ENCODE results near the gene ZBTB46. TPM values are rescaled to one million over a fixed set of nuclear protein-coding genes. Genes with fewer than 3 reads are reported as not detected.

The ZBTB46 gene
- total and polyA plus RNA-seq, 4 donors: 0.79 to 12.1 (median 4.7) TPM

DNA sequence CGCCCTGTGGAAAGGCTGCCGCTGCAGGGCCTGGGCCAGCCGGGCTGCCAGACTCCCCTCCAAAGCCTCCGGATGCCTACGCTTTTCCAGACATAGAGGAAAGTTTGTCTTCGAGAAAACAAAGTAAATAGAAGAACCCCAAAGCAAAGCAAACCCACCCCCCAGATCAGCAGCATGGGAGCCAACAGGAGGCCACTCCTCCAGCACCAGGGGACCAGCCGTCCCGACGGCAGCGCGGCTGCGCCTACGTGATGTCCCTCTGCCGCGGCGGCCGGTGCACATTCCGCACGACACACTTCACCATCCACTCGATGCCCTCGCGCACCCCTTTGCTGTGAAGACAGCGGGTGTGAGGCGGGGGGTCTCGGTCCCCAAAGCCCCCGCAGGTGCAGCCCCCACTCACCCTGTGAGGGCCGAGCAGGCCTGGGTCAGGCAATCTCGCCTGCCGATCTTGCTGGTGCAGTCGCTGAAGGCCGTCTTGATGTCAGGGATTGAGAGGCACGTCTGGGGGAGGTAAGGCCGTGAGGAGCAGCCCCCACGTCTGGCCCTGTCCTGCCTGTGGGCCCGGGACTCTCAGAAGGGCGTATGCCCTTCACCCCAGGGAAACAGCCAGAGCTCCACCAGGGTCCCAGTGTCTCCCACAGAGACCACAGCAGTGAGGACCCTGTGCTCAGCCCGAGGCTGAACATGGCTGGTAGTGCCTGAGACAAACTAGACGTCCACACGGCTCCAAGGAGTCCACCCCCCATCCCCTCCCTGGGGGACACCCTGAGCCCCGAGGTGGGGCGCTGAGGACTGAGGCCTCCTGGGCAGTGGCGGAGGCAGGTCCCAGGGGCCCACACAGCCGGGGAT, 130.6 kb downstream of the ZBTB46 start:
- no peak for DNase-seq (ENCODE audit: low spot score)
- 95% methylated on average over 43 of the region's 43 CpGs for WGBS
- no peaks in the 10 kb centered on the region for H3K9me3 ChIP-seq (ENCODE audit: control insufficient read depth in 4 of 4, low read length in 3 of 4)
- peaks cover 7 to 20% (median 13%) of the 10 kb centered on the region in 4 donors for H3K4me1 ChIP-seq (ENCODE audit: control insufficient read depth in 4 of 4, insufficient read depth in 4 of 4, low read length in 3 of 4)
- H3K27me3 ChIP-seq (ENCODE audit: control insufficient read depth in 4 of 4, insufficient read depth in 4 of 4, low read length in 3 of 4): no peaks in the 10 kb centered on the region
- H3K9ac ChIP-seq (ENCODE audit: low read depth in 1 of 2, low read length in 2 of 2): no peak overlapping the region
- no peak overlapping the region for H3K4me3 ChIP-seq (ENCODE audit: low read depth in 1 of 3, low read length in 3 of 3)
- peaks cover 0 to 22% (median 1%) of the 10 kb centered on the region in 4 donors for H3K36me3 ChIP-seq (ENCODE audit: control insufficient read depth in 4 of 4, insufficient read depth in 3 of 4, low read depth in 1 of 4, low read length in 3 of 4)
- H3K27ac ChIP-seq (ENCODE audit: low read depth in 1 of 2, low read length in 2 of 2): no peak overlapping the region
- no peak for TF ChIP-seq SP1 (IDR thresholded peaks at IDR 0.05)
- no peak for TF ChIP-seq HNF4A (conservative IDR thresholded peaks at IDR 0.05)
- TF ChIP-seq RXRA (IDR thresholded peaks at IDR 0.05): no peak
- TF ChIP-seq TAF1 (conservative IDR thresholded peaks at IDR 0.05): no peak
- TF ChIP-seq, protein P1, sequence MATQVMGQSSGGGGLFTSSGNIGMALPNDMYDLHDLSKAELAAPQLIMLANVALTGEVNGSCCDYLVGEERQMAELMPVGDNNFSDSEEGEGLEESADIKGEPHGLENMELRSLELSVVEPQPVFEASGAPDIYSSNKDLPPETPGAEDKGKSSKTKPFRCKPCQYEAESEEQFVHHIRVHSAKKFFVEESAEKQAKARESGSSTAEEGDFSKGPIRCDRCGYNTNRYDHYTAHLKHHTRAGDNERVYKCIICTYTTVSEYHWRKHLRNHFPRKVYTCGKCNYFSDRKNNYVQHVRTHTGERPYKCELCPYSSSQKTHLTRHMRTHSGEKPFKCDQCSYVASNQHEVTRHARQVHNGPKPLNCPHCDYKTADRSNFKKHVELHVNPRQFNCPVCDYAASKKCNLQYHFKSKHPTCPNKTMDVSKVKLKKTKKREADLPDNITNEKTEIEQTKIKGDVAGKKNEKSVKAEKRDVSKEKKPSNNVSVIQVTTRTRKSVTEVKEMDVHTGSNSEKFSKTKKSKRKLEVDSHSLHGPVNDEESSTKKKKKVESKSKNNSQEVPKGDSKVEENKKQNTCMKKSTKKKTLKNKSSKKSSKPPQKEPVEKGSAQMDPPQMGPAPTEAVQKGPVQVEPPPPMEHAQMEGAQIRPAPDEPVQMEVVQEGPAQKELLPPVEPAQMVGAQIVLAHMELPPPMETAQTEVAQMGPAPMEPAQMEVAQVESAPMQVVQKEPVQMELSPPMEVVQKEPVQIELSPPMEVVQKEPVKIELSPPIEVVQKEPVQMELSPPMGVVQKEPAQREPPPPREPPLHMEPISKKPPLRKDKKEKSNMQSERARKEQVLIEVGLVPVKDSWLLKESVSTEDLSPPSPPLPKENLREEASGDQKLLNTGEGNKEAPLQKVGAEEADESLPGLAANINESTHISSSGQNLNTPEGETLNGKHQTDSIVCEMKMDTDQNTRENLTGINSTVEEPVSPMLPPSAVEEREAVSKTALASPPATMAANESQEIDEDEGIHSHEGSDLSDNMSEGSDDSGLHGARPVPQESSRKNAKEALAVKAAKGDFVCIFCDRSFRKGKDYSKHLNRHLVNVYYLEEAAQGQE (IDR thresholded peaks at IDR 0.05): no peak
- no peak for TF ChIP-seq HNF4G (IDR thresholded peaks at IDR 0.05)
- TF ChIP-seq, protein P2, sequence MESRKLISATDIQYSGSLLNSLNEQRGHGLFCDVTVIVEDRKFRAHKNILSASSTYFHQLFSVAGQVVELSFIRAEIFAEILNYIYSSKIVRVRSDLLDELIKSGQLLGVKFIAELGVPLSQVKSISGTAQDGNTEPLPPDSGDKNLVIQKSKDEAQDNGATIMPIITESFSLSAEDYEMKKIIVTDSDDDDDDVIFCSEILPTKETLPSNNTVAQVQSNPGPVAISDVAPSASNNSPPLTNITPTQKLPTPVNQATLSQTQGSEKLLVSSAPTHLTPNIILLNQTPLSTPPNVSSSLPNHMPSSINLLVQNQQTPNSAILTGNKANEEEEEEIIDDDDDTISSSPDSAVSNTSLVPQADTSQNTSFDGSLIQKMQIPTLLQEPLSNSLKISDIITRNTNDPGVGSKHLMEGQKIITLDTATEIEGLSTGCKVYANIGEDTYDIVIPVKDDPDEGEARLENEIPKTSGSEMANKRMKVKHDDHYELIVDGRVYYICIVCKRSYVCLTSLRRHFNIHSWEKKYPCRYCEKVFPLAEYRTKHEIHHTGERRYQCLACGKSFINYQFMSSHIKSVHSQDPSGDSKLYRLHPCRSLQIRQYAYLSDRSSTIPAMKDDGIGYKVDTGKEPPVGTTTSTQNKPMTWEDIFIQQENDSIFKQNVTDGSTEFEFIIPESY (IDR thresholded peaks at IDR 0.05): no peak

DNA sequence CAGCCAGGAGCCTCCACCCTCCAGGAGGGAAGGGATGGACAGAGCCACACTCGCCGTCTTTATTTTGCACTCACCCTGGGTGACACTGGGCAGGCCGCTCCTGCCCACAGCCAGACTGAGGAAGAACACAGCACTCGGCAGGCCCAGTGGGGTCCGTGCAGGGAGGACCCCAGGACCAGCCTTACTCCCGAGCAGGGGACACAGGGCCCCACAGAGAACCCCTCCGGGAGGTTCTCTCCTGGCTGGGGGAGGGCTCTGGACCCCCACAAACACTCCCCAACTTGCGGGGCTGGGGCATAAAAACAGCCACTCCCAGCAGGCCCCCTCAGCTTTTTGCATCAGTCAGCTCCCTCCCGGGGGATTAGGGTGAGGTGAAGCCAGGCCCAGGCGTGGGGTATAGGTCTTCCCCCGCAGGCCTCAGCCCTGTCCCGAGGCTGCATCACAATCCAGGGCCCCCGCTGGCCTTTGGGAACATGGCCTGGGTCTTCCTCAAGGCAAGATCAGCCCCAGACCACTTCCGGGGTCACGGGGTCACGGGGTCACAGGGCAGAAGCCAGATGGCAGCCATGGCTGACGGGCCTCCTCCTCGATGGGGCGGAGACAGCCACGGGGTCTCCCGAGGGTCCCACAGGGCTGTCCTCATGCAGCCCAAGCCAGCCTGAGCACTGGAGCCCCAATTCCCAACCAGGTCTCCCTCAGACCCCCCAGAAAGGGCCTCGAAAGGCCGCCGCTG, 131.4 kb downstream of the ZBTB46 start:
- Histone ChIP-seq H3K4me3 (ENCODE audit: low read depth in 1 of 3, low read length in 3 of 3) (no peak overlapping the region), H3K9me3 (ENCODE audit: control insufficient read depth in 4 of 4, low read length in 3 of 4) (no peaks in the 10 kb centered on the region), H3K4me1 (ENCODE audit: control insufficient read depth in 4 of 4, insufficient read depth in 4 of 4, low read length in 3 of 4) (peaks cover 7 to 22% (median 13%) of the 10 kb centered on the region in 4 donors), H3K9ac (ENCODE audit: low read depth in 1 of 2, low read length in 2 of 2) (no peak overlapping the region), H3K36me3 (ENCODE audit: control insufficient read depth in 4 of 4, insufficient read depth in 3 of 4, low read depth in 1 of 4, low read length in 3 of 4) (peaks cover 0 to 14% (median 1%) of the 10 kb centered on the region in 4 donors), H3K27ac (ENCODE audit: low read depth in 1 of 2, low read length in 2 of 2) (no peak overlapping the region), H3K27me3 (ENCODE audit: control insufficient read depth in 4 of 4, insufficient read depth in 4 of 4, low read length in 3 of 4) (no peaks in the 10 kb centered on the region)
- WGBS: 87% methylated on average over 24 of the region's 24 CpGs
- DNase-seq (ENCODE audit: low spot score): no peak
- TF ChIP-seq HNF4A (conservative IDR thresholded peaks at IDR 0.05) (no peak), GABPA (IDR thresholded peaks at IDR 0.05 in 1 of 2, conservative IDR thresholded peaks at IDR 0.05 in 1 of 2) (no peak), ATF3 (IDR thresholded peaks at IDR 0.05) (no peak), FOXA2 (IDR thresholded peaks at IDR 0.05) (no peak), EGR1 (IDR thresholded peaks at IDR 0.05; ENCODE audit: low read depth in 2 of 2) (no peak), NR2F2 (IDR thresholded peaks at IDR 0.05) (no peak), SP1 (IDR thresholded peaks at IDR 0.05) (no peak), RAD21 (IDR thresholded peaks at IDR 0.05) (no peak), HNF4G (IDR thresholded peaks at IDR 0.05) (no peak), JUND (IDR thresholded peaks at IDR 0.05) (no peak), FOXA1 (IDR thresholded peaks at IDR 0.05) (no peak)
- TF ChIP-seq, protein P1 (IDR thresholded peaks at IDR 0.05): no peak
- TF ChIP-seq, protein P2 (IDR thresholded peaks at IDR 0.05): no peak
- TF ChIP-seq, protein P3, sequence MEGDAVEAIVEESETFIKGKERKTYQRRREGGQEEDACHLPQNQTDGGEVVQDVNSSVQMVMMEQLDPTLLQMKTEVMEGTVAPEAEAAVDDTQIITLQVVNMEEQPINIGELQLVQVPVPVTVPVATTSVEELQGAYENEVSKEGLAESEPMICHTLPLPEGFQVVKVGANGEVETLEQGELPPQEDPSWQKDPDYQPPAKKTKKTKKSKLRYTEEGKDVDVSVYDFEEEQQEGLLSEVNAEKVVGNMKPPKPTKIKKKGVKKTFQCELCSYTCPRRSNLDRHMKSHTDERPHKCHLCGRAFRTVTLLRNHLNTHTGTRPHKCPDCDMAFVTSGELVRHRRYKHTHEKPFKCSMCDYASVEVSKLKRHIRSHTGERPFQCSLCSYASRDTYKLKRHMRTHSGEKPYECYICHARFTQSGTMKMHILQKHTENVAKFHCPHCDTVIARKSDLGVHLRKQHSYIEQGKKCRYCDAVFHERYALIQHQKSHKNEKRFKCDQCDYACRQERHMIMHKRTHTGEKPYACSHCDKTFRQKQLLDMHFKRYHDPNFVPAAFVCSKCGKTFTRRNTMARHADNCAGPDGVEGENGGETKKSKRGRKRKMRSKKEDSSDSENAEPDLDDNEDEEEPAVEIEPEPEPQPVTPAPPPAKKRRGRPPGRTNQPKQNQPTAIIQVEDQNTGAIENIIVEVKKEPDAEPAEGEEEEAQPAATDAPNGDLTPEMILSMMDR (IDR thresholded peaks at IDR 0.05; ENCODE audit: low read depth, low read length, missing input control): no peak
